Activated CD4-positive, alpha-beta T cell treated with anti-CD3 and anti-CD28 coated beads, Interleukin-2, amount 10 ng/mL, durations not matched to agents 24 days and 14 days (primary cell): Measurements from ENCODE around the gene RIPPLY1. TPM values are rescaled to one million over a fixed set of nuclear protein-coding genes. Genes with fewer than 3 reads are reported as not detected.

ENCODE experiments used
- total RNA-seq: library from RNA; stranded (reverse); gene quantifications from 2 replicates; pipeline ENCODE4 v1.2.3, GENCODE V29; 2022

The RIPPLY1 gene
- total RNA-seq, 1 donor from 2014 or later: not detected

Other genes with a start within 250 kb of the RIPPLY1 start
- gene RNF128, start 176.6 kb downstream of the RIPPLY1 start, total RNA-seq: not detected in 2 replicates
- gene TBC1D8B, start 100.7 kb downstream of the RIPPLY1 start, total RNA-seq: 0.19 and 0.35 TPM in 2 replicates
- not detected in 2 replicates for gene CLDN2, start 17.1 kb upstream of the RIPPLY1 start, total RNA-seq
- gene MORC4, start 96.9 kb upstream of the RIPPLY1 start, total RNA-seq: 7.1 and 7.8 TPM in 2 replicates
- gene RBM41, start 215.5 kb upstream of the RIPPLY1 start, total RNA-seq: 15.7 and 16.2 TPM in 2 replicates